Right lobe of liver (tissue), 6 donors: ENCODE results near the gene MACROD2. TPM values are rescaled to one million over a fixed set of nuclear protein-coding genes. Genes with fewer than 3 reads are reported as not detected.

Experiments used
- ATAC-seq, 4 donors: fragments of 200-7000 bp; cut with Tn5 transposase; one replicate each; pipeline ENCODE4 v1.9.1; 2020; ENCODE audit warnings: mild to moderate bottlenecking in 4 of 4, moderate library complexity in 4 of 4
- DNase-seq, 3 donors: peaks; one replicate each; pipeline ENCODE4 v3.0.0-alpha.2; 2020
- H3K27ac ChIP-seq, 3 donors: fragments of 200-600 bp; one replicate each; pipeline ENCODE4 v1.8.0; 2022
- H3K27me3 ChIP-seq, 2 donors: fragments of 200-600 bp; one replicate each; pipeline ENCODE4 v1.8.0; 2022
- H3K36me3 ChIP-seq, 4 donors: fragments of 200-600 bp; sonication (generic) in 1 of 4; one replicate each; pipeline versions ENCODE4 v1.5.1 to v1.8.0; 2017 to 2022; ENCODE audit warnings: control low read depth in 1 of 4
- H3K4me1 ChIP-seq, 4 donors: fragments of 200-600 bp; sonication (generic) in 1 of 4; one replicate each; pipeline versions ENCODE4 v1.5.1 to v1.8.0; 2017 to 2022; ENCODE audit warnings: control low read depth in 1 of 4
- H3K4me3 ChIP-seq, 3 donors: fragments of 200-600 bp; one replicate each; pipeline ENCODE4 v1.8.0; 2022
- H3K9me3 ChIP-seq, 4 donors: fragments of 200-600 bp; sonication (generic) in 1 of 4; one replicate each; pipeline versions ENCODE4 v1.5.1 to v1.8.0; 2017 to 2022; ENCODE audit warnings: control low read depth in 1 of 4
- CTCF ChIP-seq, 4 donors: fragments of 200-600 bp in 3 of 4; fragments of 450-650 bp in 1 of 4; IDR thresholded peaks; one replicate each; pipeline versions ENCODE4 v1.5.1 to v1.8.0; 2016 to 2022; ENCODE audit warnings: antibody characterized with exemption in 4 of 4, mild to moderate bottlenecking in 2 of 4
- POLR2A ChIP-seq: fragments of 450-650 bp; IDR thresholded peaks from one replicate; pipeline ENCODE4 v1.6.1; 2017; ENCODE audit warnings: antibody characterized with exemption, mild to moderate bottlenecking
- WGBS: methylation state at CpG from one replicate; pipeline ENCODE4 v1.1.6; 2018; ENCODE audit warnings: low coverage, low lambda C conversion rate; ENCODE audit not compliant: insufficient coverage; ENCODE audit errors: missing lambda C conversion rate; 5-methylcytosine and 5-hydroxymethylcytosine counted together
- intact Hi-C, 2 donors: fragments of 100-400 bp; cut with DNase I; formaldehyde crosslinking; loops; one replicate each; pipeline versions ENCODE4 v1.11.2 to v1.14.1; 2022
- total RNA-seq, 6 experiments: library from RNA; depleted of rRNA in 2 of 6; stranded (reverse); fragments of >200 nt in 2 of 6; fragmentation: NEBNext Ultra II Directional in 3 of 6; extraction: Animal tissue kit (Norgen Biotek cat#: 25700) in 3 of 6; gene quantifications; one replicate each; pipeline versions ENCODE4 v1.1.0 to v1.2.4, GENCODE V29; 2016 to 2023
- donor health status: DM: no; HTN: yes; CAD: no.
- donor health status: DM: no; HTN: no; CAD: no.
- donor health status: DM: no; HTN: no; CAD: no.
- donor health status: DM: no; HTN: yes; CAD: no.
- donor health status: DM: no; HTN: yes; CAD: no.

Gene MACROD2
- total RNA-seq, 6 experiments from 2014 or later, result 1.2 to 5.5 (median 3.3) TPM

- Histone ChIP-seq H3K27me3 (no peaks in the 10 kb centered on the region), H3K27ac (no peak overlapping the region), H3K4me1 (no peaks in the 10 kb centered on the region), H3K9me3 (no peaks in the 10 kb centered on the region), H3K4me3 (no peak overlapping the region), H3K36me3 (no peaks in the 10 kb centered on the region)
- ATAC-seq (no peak), DNase-seq (no peak)
- TF ChIP-seq POLR2A (no peak), CTCF (IDR thresholded peaks at IDR 0.05) (no peak)
- intact Hi-C loops, result no loop called here
- WGBS, result 89% methylated on average over 4 of the region's 4 CpGs
Observed at GRCh38 chr20:16013631-16014030, 2018.3 kb downstream of the MACROD2 start.

- TF ChIP-seq CTCF (IDR thresholded peaks at IDR 0.05) (no peak), POLR2A (no peak)
- no peaks in the 10 kb centered on the region for H3K9me3 ChIP-seq
- H3K27me3 ChIP-seq, result no peaks in the 10 kb centered on the region
- DNase-seq (no peak), ATAC-seq (no peak)
- H3K4me1 ChIP-seq, result no peaks in the 10 kb centered on the region
- intact Hi-C loops, result no loop called here
- 88% methylated on average over 2 of the region's 2 CpGs for WGBS
- no peak overlapping the region for H3K27ac ChIP-seq
- H3K36me3 ChIP-seq, result no peaks in the 10 kb centered on the region
- H3K4me3 ChIP-seq, result no peak overlapping the region
Observed at GRCh38 chr20:16014436-16014835, 2019.1 kb downstream of the MACROD2 start.

DNA sequence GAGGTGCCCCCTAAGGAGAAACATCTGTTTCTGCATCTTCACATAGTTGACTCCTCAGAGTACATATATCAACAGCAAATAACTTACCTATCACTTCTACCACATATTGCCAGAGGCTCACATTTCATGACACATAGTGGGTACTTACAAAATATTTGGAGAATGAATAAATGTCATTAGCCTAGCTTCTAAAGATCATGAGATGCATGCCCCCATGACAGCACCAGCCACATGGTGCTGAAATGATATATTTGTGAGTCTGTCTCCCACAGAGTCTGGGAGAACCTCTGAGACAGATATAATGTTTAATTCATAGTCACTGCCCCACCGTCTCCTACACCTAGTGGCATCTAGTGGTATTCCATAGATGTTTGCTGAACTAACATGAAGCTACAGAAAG lies 2022.3 kb downstream of the MACROD2 start:
- no peak for ATAC-seq

DNA sequence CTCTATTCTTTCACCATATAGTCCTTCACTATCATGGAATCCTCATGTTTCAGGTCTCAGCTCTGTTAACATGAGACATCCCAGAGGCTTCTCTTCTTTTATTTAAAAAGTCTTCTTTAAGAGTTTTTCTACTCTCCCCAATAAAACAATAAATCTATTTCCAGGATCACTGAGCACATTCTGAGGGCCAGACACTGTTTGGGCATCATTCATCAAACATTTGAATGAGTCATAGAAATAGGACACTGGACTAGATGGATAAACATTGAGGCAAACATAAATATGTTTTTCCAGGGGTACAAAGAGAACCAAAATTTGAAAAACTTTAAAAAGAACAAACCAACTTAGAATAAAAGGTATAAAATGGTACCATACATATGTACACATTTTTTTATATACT lies 2023.6 kb downstream of the MACROD2 start:
- Histone ChIP-seq H3K27me3 (no peaks in the 10 kb centered on the region), H3K9me3 (no peaks in the 10 kb centered on the region), H3K36me3 (no peaks in the 10 kb centered on the region), H3K4me3 (no peak overlapping the region), H3K27ac (no peak overlapping the region), H3K4me1 (no peaks in the 10 kb centered on the region)
- DNase-seq, result no peak
- no peak for ATAC-seq
- intact Hi-C loops, result no loop called here
- TF ChIP-seq CTCF (IDR thresholded peaks at IDR 0.05) (no peak), POLR2A (no peak)

More for the DNA sequence above, 2022.3 kb downstream of the MACROD2 start:
- Histone ChIP-seq H3K27ac (no peak overlapping the region), H3K4me3 (no peak overlapping the region), H3K36me3 (no peaks in the 10 kb centered on the region), H3K9me3 (no peaks in the 10 kb centered on the region), H3K4me1 (no peaks in the 10 kb centered on the region), H3K27me3 (no peaks in the 10 kb centered on the region)
- WGBS, result 80% methylated on average over 1 of the region's 1 CpG
- intact Hi-C loops, result no loop called here
- DNase-seq, result no peak
- TF ChIP-seq CTCF (IDR thresholded peaks at IDR 0.05), result no peak
- TF ChIP-seq POLR2A, result no peak

DNA sequence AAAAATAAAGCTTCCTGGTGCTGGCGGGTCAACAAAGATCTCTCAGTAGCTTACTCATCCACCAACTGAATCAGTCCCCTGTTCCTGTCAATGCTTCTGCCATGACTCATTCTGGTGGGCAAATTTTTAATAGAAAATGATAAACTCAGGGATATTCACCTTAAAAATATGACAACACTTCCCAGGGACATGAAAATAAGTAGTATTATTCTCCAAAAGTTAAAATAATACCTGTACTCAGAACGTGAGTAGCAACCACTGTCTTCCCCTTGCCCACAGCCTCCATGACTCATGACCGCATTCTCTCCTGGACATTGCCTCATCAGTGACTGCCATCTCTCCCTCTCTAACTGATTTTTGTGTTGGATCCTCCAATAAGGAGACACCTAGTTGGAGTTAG lies 2025.7 kb downstream of the MACROD2 start:
- Histone ChIP-seq H3K4me1 (no peaks in the 10 kb centered on the region), H3K9me3 (no peaks in the 10 kb centered on the region), H3K27me3 (no peaks in the 10 kb centered on the region), H3K4me3 (no peak overlapping the region), H3K27ac (no peak overlapping the region), H3K36me3 (no peaks in the 10 kb centered on the region)
- TF ChIP-seq POLR2A, result no peak
- no peak for TF ChIP-seq CTCF (IDR thresholded peaks at IDR 0.05)
- 57% methylated on average over 3 of the region's 3 CpGs for WGBS
- no peak for ATAC-seq
- intact Hi-C loops, result no loop called here
- no peak for DNase-seq
